Fibroblast of the conjunctiva (primary cell): Measurements from ENCODE around the gene GOT1.

Experiments
- DNase-seq: peaks from one replicate; pipeline ENCODE4 v3.0.0-alpha.2; 2010; ENCODE audit warnings: low read depth

Gene GOT1

GRCh38 chr10:99395750-99396445 is 34.5 kb downstream of the GOT1 start:
- DNase-seq, result no peak

- DNase-seq, result no peak
These were observed 35.5 kb downstream of the GOT1 start for GRCh38 chr10:99394761-99395386.

- DNase-seq, result no peak
These were observed 36.2 kb downstream of the GOT1 start for GRCh38 chr10:99394256-99394655.

- no peak for DNase-seq
These were observed 36.7 kb downstream of the GOT1 start for GRCh38 chr10:99393683-99394082.

GRCh38 chr10:99393036-99393435 is 37.4 kb downstream of the GOT1 start:
- DNase-seq, result no peak

- DNase-seq, result no peak
These were observed 39.1 kb downstream of the GOT1 start for GRCh38 chr10:99391346-99391745.

- no peak for DNase-seq
These were observed 40.5 kb downstream of the GOT1 start for GRCh38 chr10:99389729-99390480.

GRCh38 chr10:99387541-99387940 is 42.9 kb downstream of the GOT1 start:
- DNase-seq, result no peak

- DNase-seq, result no peak
These were observed 43.4 kb downstream of the GOT1 start for GRCh38 chr10:99387071-99387470.

- DNase-seq, result no peak
These were observed 48.2 kb downstream of the GOT1 start for GRCh38 chr10:99382176-99382575.

- DNase-seq, result no peak
These were observed 55.0 kb downstream of the GOT1 start for GRCh38 chr10:99375426-99375825.

GRCh38 chr10:99374972-99375371 is 55.5 kb downstream of the GOT1 start:
- no peak for DNase-seq

- DNase-seq, result no peak
These were observed 55.9 kb downstream of the GOT1 start for GRCh38 chr10:99374526-99374925.

GRCh38 chr10:99372546-99373271 is 57.7 kb downstream of the GOT1 start:
- peak; percentile 36 for DNase-seq

- DNase-seq, result no peak
These were observed 59.4 kb downstream of the GOT1 start for GRCh38 chr10:99370993-99371392.

GRCh38 chr10:99369551-99369950 is 60.9 kb downstream of the GOT1 start:
- no peak for DNase-seq

GRCh38 chr10:99369126-99369525 is 61.3 kb downstream of the GOT1 start:
- DNase-seq, result no peak

GRCh38 chr10:99368646-99369045 is 61.8 kb downstream of the GOT1 start:
- no peak for DNase-seq

- no peak for DNase-seq
These were observed 63.8 kb downstream of the GOT1 start for GRCh38 chr10:99366666-99367065.

GRCh38 chr10:99365736-99366135 is 64.7 kb downstream of the GOT1 start:
- no peak for DNase-seq

GRCh38 chr10:99365311-99365710 is 65.1 kb downstream of the GOT1 start:
- no peak for DNase-seq

GRCh38 chr10:99364125-99364524 is 66.3 kb downstream of the GOT1 start:
- peak; percentile 4 for DNase-seq

- DNase-seq, result no peak
These were observed 69.5 kb downstream of the GOT1 start for GRCh38 chr10:99360934-99361333.
